VCaP (cell line): Measurements from ENCODE around the gene LAMA2.

Experiments
- H3K27ac ChIP-seq: fragments of 450-650 bp; 2 replicates; pipeline ENCODE4 v1.5.1; 2017
- CTCF ChIP-seq: fragments of 450-650 bp; conservative IDR thresholded peaks from 2 replicates; pipeline ENCODE4 v1.5.1; 2017; ENCODE audit warnings: mild to moderate bottlenecking, moderate library complexity

Gene LAMA2

GRCh38 chr6:129486327-129486726, 603.4 kb downstream of the LAMA2 start:
- no peak overlapping the region for H3K27ac ChIP-seq
- no peak for TF ChIP-seq CTCF

- TF ChIP-seq CTCF: no peak
- no peak overlapping the region for H3K27ac ChIP-seq
Measured at GRCh38 chr6:129488313-129488712, 605.4 kb downstream of the LAMA2 start.

DNA sequence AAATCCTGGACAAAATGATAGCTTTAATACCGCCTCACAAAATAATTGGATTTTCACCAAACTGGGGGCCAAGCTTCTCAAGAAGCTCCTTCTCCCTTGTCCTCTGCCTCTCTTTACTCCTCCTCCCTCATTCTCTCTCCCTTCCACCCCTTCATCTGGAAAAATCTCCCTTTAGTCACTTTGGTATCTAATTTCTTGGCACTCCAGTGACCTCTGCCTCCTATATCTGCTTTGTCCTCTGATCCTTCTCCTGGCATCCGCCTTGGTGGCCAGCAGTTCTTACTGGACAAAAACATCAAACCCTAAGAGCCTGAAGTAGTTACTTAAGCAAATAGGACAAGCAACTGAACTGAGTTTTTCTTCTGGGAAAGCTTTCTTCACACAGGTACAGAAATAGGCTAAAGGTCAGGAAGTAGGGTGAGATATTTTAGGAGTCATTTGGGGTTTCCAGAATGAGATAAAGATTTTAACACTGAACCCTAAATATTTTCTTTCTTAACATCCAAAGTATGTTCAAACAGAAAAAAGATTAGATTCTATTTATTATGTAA, 606.4 kb downstream of the LAMA2 start:
- no peak for TF ChIP-seq CTCF
- no peak overlapping the region for H3K27ac ChIP-seq

DNA sequence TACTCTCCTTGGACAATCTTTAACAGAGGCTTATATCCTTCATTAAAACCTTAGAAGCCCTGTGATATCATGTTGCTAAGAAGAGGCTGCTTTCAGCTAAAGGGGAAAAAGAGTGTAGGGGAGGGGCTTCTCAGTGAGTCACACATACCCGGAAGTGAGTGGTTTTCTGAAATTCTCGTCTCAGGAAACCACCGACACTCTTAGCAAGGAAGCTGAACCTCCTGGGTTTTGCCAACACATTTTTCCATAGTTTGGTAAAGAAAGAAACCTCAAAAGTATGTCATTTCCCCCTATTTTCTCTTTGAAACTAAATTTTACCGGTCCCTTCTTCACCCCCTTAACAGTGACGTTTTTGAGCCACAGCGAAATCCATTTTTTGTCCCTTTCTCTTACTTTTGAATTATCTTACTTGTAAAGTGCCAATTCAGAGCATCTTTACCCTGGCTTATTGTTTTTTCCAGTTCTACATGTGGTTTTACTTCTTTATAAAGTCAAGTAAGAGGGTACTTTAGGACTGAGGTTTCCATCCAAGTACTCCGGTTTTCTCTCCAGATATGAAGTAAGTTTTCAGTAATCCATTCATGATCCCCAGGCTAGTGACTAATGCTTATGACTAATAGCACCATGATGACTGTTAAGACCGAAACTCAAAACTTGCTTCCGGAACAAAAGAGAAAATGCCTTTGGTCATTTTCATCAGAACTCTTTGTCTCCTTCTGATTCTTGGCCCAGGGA, 607.8 kb downstream of the LAMA2 start:
- no peak for TF ChIP-seq CTCF

GRCh38 chr6:129491436-129491835, 608.5 kb downstream of the LAMA2 start:
- H3K27ac ChIP-seq: no peak overlapping the region
- TF ChIP-seq CTCF: no peak

More for the DNA sequence above, 607.8 kb downstream of the LAMA2 start:
- no peak overlapping the region for H3K27ac ChIP-seq

DNA sequence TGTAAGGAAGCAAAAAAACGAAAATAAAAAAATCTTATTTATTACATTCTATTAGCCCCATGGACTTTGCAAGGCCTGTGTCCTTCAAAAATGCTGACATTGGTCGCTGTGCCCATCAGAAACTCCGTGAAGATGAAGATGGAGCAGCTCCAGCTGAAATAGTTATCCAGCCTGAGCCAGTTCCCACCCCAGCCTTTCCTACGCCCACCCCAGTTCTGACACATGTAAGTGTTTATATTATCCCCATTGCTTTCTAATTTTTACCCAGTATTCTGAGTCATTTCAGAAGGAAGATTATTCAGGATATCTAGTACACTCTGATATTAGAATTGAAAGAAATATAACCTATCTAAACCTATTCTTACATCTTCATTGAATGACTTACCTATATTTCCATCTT, 609.3 kb downstream of the LAMA2 start:
- no peak for TF ChIP-seq CTCF
- H3K27ac ChIP-seq: no peak overlapping the region

- no peak for TF ChIP-seq CTCF
- H3K27ac ChIP-seq: no peak overlapping the region
Measured at GRCh38 chr6:129493354-129493902, 610.5 kb downstream of the LAMA2 start.
